GM12865 (cell line): ENCODE data around the gene SLC1A5.

Experiments used
- DNase-seq: peaks from one replicate; pipeline ENCODE4 v3.0.0; 2010; ENCODE audit warnings: low read depth
- H3K4me3 ChIP-seq: 2 replicates; pipeline ENCODE4 v1.5.1; 2011; ENCODE audit warnings: mild to moderate bottlenecking, low read depth, low read length, control low read depth
- CTCF ChIP-seq: IDR thresholded peaks from 2 replicates; pipeline ENCODE4 v1.5.1; 2011; ENCODE audit warnings: low read length, control low read depth, low read depth, inconsistent platforms; ENCODE audit not compliant: insufficient read depth; ENCODE audit errors: missing control alignments

The SLC1A5 gene

DNA sequence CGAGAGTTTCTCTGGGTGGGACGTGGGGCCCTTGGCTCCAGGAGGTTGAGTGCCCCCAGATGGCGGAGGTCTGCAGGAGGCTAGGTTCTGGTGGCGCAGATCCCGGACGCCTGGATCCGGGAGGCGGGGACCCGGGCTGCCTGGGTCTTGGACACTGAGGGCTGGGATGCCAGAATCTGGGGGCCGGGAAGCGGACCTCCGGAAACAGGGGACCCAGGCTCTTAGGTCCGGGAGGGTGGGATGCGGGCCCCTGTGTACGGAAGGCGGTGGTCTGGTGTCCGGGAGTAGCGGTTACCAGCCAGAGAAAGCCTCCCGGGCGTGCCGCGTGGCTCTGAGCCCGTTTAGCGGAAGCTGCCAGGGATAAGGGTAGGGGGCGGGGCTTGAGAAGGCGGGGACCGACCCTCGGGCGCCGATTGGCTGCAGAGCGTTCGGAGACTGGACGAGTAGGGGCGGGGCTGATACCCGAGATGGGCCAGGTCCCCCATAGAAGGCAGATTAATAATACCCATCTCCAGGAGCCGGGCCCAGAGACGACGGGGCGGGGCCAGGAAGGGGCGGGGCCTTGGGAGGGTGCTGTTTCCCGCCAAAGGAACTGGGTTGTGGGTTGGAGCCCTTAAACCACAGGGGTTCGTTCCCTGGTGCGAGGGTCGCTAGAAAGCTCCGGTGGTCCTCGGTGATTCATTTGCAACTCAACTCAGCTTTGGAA, at the start of gene SLC1A5:
Gene SLC1A5 (minus strand): TSS at position 333 of the 706 bp plus-strand sequence. CDS start 629 bp downstream, outside the sequence.
- peak within 1 kb of the TSS; percentile 75 for H3K4me3 ChIP-seq
- TF ChIP-seq CTCF: no peak
- DNase-seq: peak; percentile 98

- H3K4me3 ChIP-seq: no peak overlapping the region
- DNase-seq: no peak
- TF ChIP-seq CTCF: no peak
Measured at GRCh38 chr19:46838160-46838559, 49.8 kb upstream of the SLC1A5 start.

- DNase-seq: no peak
- H3K4me3 ChIP-seq: no peak overlapping the region
- no peak for TF ChIP-seq CTCF
Measured at GRCh38 chr19:46834984-46835383, 46.6 kb upstream of the SLC1A5 start.

DNA sequence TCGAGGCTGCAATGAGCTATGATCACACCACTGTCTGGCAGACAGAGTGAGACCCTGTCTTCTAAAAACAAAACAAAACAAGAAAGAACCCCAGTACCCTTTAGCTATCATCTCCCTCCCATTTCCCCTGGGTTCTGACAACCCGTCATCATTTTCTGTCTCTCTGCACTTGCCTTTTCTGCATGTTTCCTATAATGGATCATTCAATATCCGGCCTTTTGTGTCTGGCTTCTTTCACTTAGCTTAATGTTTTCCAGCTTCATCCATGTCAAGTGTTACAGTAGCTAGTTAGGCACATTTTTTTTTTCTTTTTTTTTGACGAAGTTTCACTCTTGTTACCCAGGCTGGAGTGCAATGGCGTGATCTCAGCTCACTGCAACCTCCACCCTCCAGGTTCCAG, 45.7 kb upstream of the SLC1A5 start:
- no peak overlapping the region for H3K4me3 ChIP-seq
- TF ChIP-seq CTCF: no peak
- DNase-seq: no peak

- H3K4me3 ChIP-seq: no peak overlapping the region
- TF ChIP-seq CTCF: no peak
- DNase-seq: no peak
Measured at GRCh38 chr19:46830864-46831263, 42.5 kb upstream of the SLC1A5 start.

GRCh38 chr19:46828484-46828883, 40.1 kb upstream of the SLC1A5 start:
- no peak overlapping the region for H3K4me3 ChIP-seq
- no peak for DNase-seq
- TF ChIP-seq CTCF: no peak

DNA sequence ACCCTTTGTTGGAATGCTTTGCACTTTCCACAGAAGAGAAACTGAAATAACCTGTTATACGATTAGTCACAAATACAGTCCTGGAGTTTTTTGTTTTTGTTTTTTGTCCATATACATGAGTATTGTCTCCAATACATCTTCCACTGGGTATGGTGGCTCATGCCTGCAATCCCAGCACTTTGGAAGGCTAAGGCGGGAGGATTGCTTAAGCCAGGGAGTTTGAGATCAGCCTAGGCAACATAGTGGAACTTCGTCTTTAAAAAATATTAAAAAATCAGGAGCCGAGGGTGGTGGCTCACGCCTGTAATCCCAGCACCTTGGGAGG, 37.3 kb upstream of the SLC1A5 start:
- no peak for TF ChIP-seq CTCF
- H3K4me3 ChIP-seq: no peak overlapping the region
- DNase-seq: no peak
